Gastroesophageal sphincter (tissue), 3 donors: ENCODE results near the gene MYH7.

ENCODE experiments used
- POLR2A ChIP-seq, 2 donors: fragments of 450-650 bp; IDR thresholded peaks; one replicate each; pipeline ENCODE4 v1.6.1; 2017; ENCODE audit warnings: antibody characterized with exemption in 2 of 2, mild to moderate bottlenecking in 2 of 2, moderate library complexity in 1 of 2
- POLR2AphosphoS5 ChIP-seq: sonication (generic); formaldehyde crosslinking; IDR thresholded peaks from one replicate; pipeline ENCODE4 v1.6.1; 2017; ENCODE audit warnings: antibody characterized with exemption
- TF ChIP-seq, protein P1 (sequence below), 4 experiments: fragments of 200-600 bp in 2 of 4; fragments of 450-650 bp in 2 of 4; sonication (generic) in 1 of 4; IDR thresholded peaks; one replicate each; pipeline ENCODE4 v1.5.1; 2017 to 2019; ENCODE audit warnings: antibody characterized with exemption in 4 of 4, mild to moderate bottlenecking in 2 of 4, moderate library complexity in 2 of 4

DNA sequence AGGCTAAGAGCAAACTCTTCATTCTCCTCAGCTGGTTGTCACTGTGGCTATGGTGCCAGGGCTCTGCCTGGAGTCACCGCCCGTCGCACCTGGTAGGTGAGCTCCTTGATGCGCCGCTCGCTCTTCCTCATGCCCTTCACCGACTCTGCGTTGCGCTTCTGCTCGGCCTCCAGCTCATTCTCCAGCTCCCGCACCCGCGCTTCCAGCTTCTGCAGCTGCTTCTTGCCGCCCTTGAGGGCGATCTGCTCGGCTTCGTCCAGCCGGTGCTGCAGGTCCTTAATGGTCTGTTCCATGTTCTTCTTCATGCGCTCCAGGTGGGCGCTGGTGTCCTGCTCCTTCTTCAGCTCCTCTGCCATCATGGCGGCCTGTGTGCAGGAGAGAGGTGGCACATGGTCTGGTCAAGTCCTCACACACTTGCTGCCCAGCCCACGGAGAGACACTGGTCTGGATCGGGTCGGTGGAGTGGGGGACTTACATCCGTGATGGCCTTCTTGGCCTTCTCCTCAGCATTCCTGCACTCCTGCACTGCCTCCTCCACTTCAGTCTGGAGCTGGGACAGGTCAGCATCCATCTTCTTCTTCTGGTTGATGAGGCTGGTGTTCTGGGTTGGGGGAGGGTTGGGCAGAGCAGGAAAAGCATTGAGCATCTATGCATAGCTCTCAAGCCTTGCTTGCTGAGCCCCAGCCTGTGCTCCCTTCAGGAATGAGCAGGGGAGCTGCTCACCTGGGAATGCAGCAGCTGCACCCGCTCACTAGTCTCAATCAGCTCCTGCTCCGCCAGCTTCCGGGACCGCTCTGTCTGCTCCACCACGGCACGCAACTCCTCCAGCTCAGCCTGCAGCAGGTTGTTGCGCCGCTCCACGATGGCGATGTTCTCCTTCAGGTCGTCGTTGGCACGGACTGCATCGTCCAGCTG is 20.3 kb downstream of the MYH7 start:
- TF ChIP-seq, protein P1, sequence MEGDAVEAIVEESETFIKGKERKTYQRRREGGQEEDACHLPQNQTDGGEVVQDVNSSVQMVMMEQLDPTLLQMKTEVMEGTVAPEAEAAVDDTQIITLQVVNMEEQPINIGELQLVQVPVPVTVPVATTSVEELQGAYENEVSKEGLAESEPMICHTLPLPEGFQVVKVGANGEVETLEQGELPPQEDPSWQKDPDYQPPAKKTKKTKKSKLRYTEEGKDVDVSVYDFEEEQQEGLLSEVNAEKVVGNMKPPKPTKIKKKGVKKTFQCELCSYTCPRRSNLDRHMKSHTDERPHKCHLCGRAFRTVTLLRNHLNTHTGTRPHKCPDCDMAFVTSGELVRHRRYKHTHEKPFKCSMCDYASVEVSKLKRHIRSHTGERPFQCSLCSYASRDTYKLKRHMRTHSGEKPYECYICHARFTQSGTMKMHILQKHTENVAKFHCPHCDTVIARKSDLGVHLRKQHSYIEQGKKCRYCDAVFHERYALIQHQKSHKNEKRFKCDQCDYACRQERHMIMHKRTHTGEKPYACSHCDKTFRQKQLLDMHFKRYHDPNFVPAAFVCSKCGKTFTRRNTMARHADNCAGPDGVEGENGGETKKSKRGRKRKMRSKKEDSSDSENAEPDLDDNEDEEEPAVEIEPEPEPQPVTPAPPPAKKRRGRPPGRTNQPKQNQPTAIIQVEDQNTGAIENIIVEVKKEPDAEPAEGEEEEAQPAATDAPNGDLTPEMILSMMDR (IDR thresholded peaks at IDR 0.05) = no peak
- TF ChIP-seq POLR2A (IDR thresholded peaks at IDR 0.05) (no peak), POLR2AphosphoS5 (no peak)
